Hepatocyte (in vitro differentiated cells): ENCODE data around the gene ETV3.

Source experiments
- EZH2 ChIP-seq: fragments of 200-600 bp; sonication (generic); IDR thresholded peaks from 2 replicates; pipeline ENCODE4 v1.6.1; 2016; ENCODE audit warnings: antibody characterized with exemption, mild to moderate bottlenecking, borderline replicate concordance
- EZH2phosphoT487 ChIP-seq: fragments of 200-600 bp; sonication (generic); IDR thresholded peaks from one replicate; pipeline ENCODE4 v1.6.1; 2018; ENCODE audit warnings: antibody characterized with exemption, mild to moderate bottlenecking, low read depth, moderate library complexity; ENCODE audit not compliant: unreplicated experiment, severe bottlenecking
- TF ChIP-seq, protein P1 (sequence below): fragments of 200-600 bp; sonication (generic); IDR thresholded peaks from 2 replicates; pipeline ENCODE4 v1.5.1; 2016; ENCODE audit warnings: antibody characterized with exemption, mild to moderate bottlenecking; ENCODE audit not compliant: poor library complexity

DNA sequence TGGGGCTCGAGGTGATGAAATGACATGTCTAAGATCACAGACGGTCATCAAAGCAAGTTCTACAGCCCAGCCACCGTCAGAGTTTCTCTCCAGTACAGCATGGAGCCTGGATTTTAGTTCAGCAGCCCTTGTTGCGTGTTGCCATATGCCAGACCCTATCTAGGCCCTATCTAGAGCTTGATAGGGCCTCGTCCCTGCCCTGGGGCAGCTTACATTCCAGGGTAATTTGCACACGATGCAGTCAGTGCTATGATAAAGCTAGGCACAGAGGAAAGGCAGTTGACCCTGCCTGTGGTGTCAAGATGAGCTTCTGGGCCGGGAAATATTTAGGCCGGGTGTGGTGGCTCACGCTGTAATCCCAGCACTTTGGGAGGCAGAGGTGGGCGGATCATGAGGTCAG, 57.5 kb downstream of the ETV3 start:
- TF ChIP-seq, protein P1, sequence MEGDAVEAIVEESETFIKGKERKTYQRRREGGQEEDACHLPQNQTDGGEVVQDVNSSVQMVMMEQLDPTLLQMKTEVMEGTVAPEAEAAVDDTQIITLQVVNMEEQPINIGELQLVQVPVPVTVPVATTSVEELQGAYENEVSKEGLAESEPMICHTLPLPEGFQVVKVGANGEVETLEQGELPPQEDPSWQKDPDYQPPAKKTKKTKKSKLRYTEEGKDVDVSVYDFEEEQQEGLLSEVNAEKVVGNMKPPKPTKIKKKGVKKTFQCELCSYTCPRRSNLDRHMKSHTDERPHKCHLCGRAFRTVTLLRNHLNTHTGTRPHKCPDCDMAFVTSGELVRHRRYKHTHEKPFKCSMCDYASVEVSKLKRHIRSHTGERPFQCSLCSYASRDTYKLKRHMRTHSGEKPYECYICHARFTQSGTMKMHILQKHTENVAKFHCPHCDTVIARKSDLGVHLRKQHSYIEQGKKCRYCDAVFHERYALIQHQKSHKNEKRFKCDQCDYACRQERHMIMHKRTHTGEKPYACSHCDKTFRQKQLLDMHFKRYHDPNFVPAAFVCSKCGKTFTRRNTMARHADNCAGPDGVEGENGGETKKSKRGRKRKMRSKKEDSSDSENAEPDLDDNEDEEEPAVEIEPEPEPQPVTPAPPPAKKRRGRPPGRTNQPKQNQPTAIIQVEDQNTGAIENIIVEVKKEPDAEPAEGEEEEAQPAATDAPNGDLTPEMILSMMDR: no peak
- TF ChIP-seq EZH2 (no peak), EZH2phosphoT487 (no peak)
